Measurements from ENCODE around the gene GGN. TPM values are rescaled to one million over a fixed set of nuclear protein-coding genes. Genes with fewer than 3 reads are reported as not detected.

GGN gene
- total and polyA plus RNA-seq, 9 of the 15 experiments (the other 6 are each of a cell fraction or from before 2014, with no cell fraction given) = 0.15 to 0.33 TPM; not detected in 7

GRCh38 chr19:38374332-38375097 lies 13.3 kb downstream of the GGN start, which contains the start of gene PSMD8 (continued):
- TF ChIP-seq BCLAF1 (IDR thresholded peaks at IDR 0.05; ENCODE audit: borderline replicate concordance in 1 of 2, control insufficient read depth in 1 of 2, low read depth in 2 of 2, low read length in 1 of 2) = no peak
- no peak; the same call in 1 of the 2 replicates for TF ChIP-seq TCF3 (CRISPR knock-in tag; IDR thresholded peaks at IDR 0.05)
- peak; percentile 97 for TF ChIP-seq CXXC5 (CRISPR knock-in tag; IDR thresholded peaks at IDR 0.05)
- no peak for TF ChIP-seq HOXB6 (CRISPR knock-in tag; IDR thresholded peaks at IDR 0.05; ENCODE audit: borderline replicate concordance)
- peak; percentile 83 for TF ChIP-seq NCOA4 (IDR thresholded peaks at IDR 0.05; ENCODE audit: partially characterized antibody)
- no peak for TF ChIP-seq ZNF695 (CRISPR knock-in tag; IDR thresholded peaks at IDR 0.05)
- TF ChIP-seq TCF7L2 (IDR thresholded peaks at IDR 0.05; ENCODE audit: low read depth, low read length) = no peak
- peak; percentile 92 for TF ChIP-seq ETV1 (tag; conservative IDR thresholded peaks at IDR 0.05; ENCODE audit: low read depth)
- TF ChIP-seq MLX (CRISPR knock-in tag; conservative IDR thresholded peaks at IDR 0.05) = no peak
- TF ChIP-seq PHF21A (IDR thresholded peaks at IDR 0.05; ENCODE audit: borderline replicate concordance, low read depth) = 0 out of 2 replicates have a peak, but pooled peaks have one; percentile 12
- TF ChIP-seq CGGBP1 (CRISPR knock-in tag; IDR thresholded peaks at IDR 0.05) = peak; percentile 63; the same call in 1 of the 2 replicates
- TF ChIP-seq TAF15 (IDR thresholded peaks at IDR 0.05; ENCODE audit: low read depth, low read length) = no peak
- no peak for TF ChIP-seq ZC3H8 (IDR thresholded peaks at IDR 0.05)
- no peak for TF ChIP-seq MAFG (tag; conservative IDR thresholded peaks at IDR 0.05)
- no peak for TF ChIP-seq SETDB1 (IDR thresholded peaks at IDR 0.05; ENCODE audit: low read length)
- TF ChIP-seq ZBTB17 (CRISPR knock-in tag; IDR thresholded peaks at IDR 0.05) = no peak
- TF ChIP-seq HMGN3 (IDR thresholded peaks at IDR 0.05; ENCODE audit: borderline replicate concordance, extremely low read depth, insufficient read length, low read depth, low read length) = peak; percentile 92
- no peak for TF ChIP-seq U2AF2 (optimal IDR thresholded peaks at IDR 0.05; ENCODE audit: low read depth, low read length)
- TF ChIP-seq LEF1 (IDR thresholded peaks at IDR 0.05) = no peak; the same call in none of the 2 replicates
- TF ChIP-seq NFATC3 (IDR thresholded peaks at IDR 0.05) = no peak

All from K562 (cell line).